Adrenal gland (tissue), 5 donors: Measurements from ENCODE around the gene SAV1.

Source experiments
- CTCF ChIP-seq, 6 experiments: fragments of 450-650 bp in 4 of 6; fragments of 200-600 bp in 2 of 6; sonication (generic) in 1 of 6; IDR thresholded peaks; 1 replicate in 5 of 6; 2 replicates in 1 of 6; pipeline versions ENCODE4 v1.5.1 to v1.8.0; 2016 to 2021; ENCODE audit warnings: antibody characterized with exemption in 6 of 6, mild to moderate bottlenecking in 2 of 6, moderate library complexity in 1 of 6
- POLR2A ChIP-seq, 2 donors: fragments of 450-650 bp; IDR thresholded peaks; one replicate each; pipeline ENCODE4 v1.6.1; 2017; ENCODE audit warnings: antibody characterized with exemption in 2 of 2, mild to moderate bottlenecking in 2 of 2, moderate library complexity in 1 of 2
- donor health status: DM: no; HTN: no; CAD: no.

- TF ChIP-seq CTCF (IDR thresholded peaks at IDR 0.05) (peak; percentile 49 to 77 (median 68)), POLR2A (IDR thresholded peaks at IDR 0.05) (no peak)
These were observed 48.5 kb downstream of the SAV1 start for GRCh38 chr14:50619569-50620141.
